ENCODE results near the gene PLIN3. TPM values are rescaled to one million over a fixed set of nuclear protein-coding genes. Genes with fewer than 3 reads are reported as not detected.

Gene PLIN3
- total and polyA plus RNA-seq, 2 of the 8 experiments (the other 6 are each of a cell fraction or from before 2014, with no cell fraction given), result 60.7 to 61.5 TPM

GRCh38 chr19:4906963-4907362, 39.5 kb upstream of the PLIN3 start:
- ChIA-PET POLR2A (ENCODE audit: partially characterized antibody) (interaction anchor here (1.3 kb wide), 1 partner anchor 40 kb away, joined by 3 read pairs; no protein-coding TSS in a partner anchor), CTCF (ENCODE audit: partially characterized antibody) (interaction anchor here (0.8 to 2.6 kb wide), 6 partner anchors 9 to 97 kb away, joined by 3 to 12 read pairs (median 4); no protein-coding TSS in a partner anchor)
- no peak overlapping the region for H3K23ac ChIP-seq (ENCODE audit: insufficient read length)
- H4K20me1 ChIP-seq (replicated peaks in 1 of 2; ENCODE audit: control insufficient read depth in 1 of 2, insufficient read depth in 2 of 2, low read length in 2 of 2), result peaks cover 2 to 3% of the 10 kb centered on the region in 2 experiments
- no peak for DNase-seq (ENCODE audit: low read depth in 1 of 2, low spot score in 2 of 2)
- H3K18ac ChIP-seq (ENCODE audit: extremely low read depth, low read length), result no peak overlapping the region
- no peak overlapping the region for H3K27ac ChIP-seq (ENCODE audit: low read depth, low read length)
- H3K14ac ChIP-seq (ENCODE audit: insufficient read length), result no peak overlapping the region
- H2AFZ ChIP-seq (ENCODE audit: low read length), result no peak overlapping the region
- H2BK120ac ChIP-seq (replicated peaks; ENCODE audit: low read depth, low read length), result no peak overlapping the region
- no peak for FAIRE-seq
- no peak overlapping the region for H3K4ac ChIP-seq (replicated peaks; ENCODE audit: insufficient read length, low read depth, low read length)
- H2BK5ac ChIP-seq (ENCODE audit: low read depth, low read length), result no peak overlapping the region
- no peak overlapping the region for H2BK12ac ChIP-seq (ENCODE audit: low read depth, low read length)
- TF ChIP-seq POU5F1 (IDR thresholded peaks at IDR 0.05; ENCODE audit: low read depth, low read length) (no peak), BACH1 (IDR thresholded peaks at IDR 0.05; ENCODE audit: low read length) (no peak), ATF3 (IDR thresholded peaks at IDR 0.05; ENCODE audit: insufficient read depth, low read depth, low read length) (no peak)
- WGBS, 2 experiments (ENCODE audit: extremely low coverage in 1 of 2, insufficient coverage in 1 of 2, insufficient read length in 1 of 2, insufficient replicate concordance in 2 of 2, low coverage in 1 of 2, low lambda C conversion rate in 2 of 2, missing lambda C conversion rate in 1 of 2), result 86% methylated on average over 8 of the region's 8 CpGs; no CpG with 5 or more reads in 1 of the 2 experiments
- H4K5ac ChIP-seq (ENCODE audit: insufficient read length, low read depth, low read length), result no peak overlapping the region
- H3K56ac ChIP-seq (replicated peaks; ENCODE audit: insufficient read length, low read depth, low read length), result no peak overlapping the region
- H2BK20ac ChIP-seq (ENCODE audit: low read length), result no peak overlapping the region
- no peak overlapping the region for H3K4me2 ChIP-seq (ENCODE audit: insufficient read depth in 1 of 2, low read depth in 2 of 2, low read length in 2 of 2)
- H3K27me3 ChIP-seq (replicated peaks in 1 of 4; ENCODE audit: control insufficient read depth in 3 of 4, extremely low read depth in 1 of 4, insufficient read depth in 3 of 4, low read length in 3 of 4), result no peaks in the 10 kb centered on the region; a peak in 1 of 7 replicates
- H3K36me3 ChIP-seq (ENCODE audit: control insufficient read depth in 2 of 4, insufficient read depth in 4 of 4, low read length in 3 of 4), result peaks cover 0 to 5% (median 0%) of the 10 kb centered on the region in 4 experiments; a peak in 1 of 8 replicates
- 0 out of 2 replicates have a peak, but pooled peaks cover 2% of the 10 kb centered on the region for H3K79me1 ChIP-seq (ENCODE audit: low read depth, low read length)
- H3K4me1 ChIP-seq (replicated peaks in 1 of 4; ENCODE audit: control insufficient read depth in 3 of 4, insufficient read depth in 4 of 4, low read length in 3 of 4), result peaks cover 0 to 14% (median 11%) of the 10 kb centered on the region in 4 experiments; a peak in 6 of 7 replicates
- H3K9me3 ChIP-seq (ENCODE audit: insufficient read depth in 2 of 2, low read depth in 1 of 2, low read length in 1 of 2), result no peaks in the 10 kb centered on the region
- no peak overlapping the region for H4K91ac ChIP-seq (replicated peaks; ENCODE audit: insufficient read length, low read length)
- H3K79me2 ChIP-seq (ENCODE audit: control insufficient read depth in 1 of 2, insufficient read depth in 2 of 2, low read length in 2 of 2), result peaks cover 0 to 14% of the 10 kb centered on the region in 2 experiments; a peak in 2 of 4 replicates
- H3K9ac ChIP-seq (replicated peaks in 1 of 4; ENCODE audit: extremely low read depth in 1 of 4, low read depth in 3 of 4, low read length in 3 of 4), result no peak overlapping the region
- H3K4me3 ChIP-seq (ENCODE audit: extremely low read depth in 1 of 4, insufficient read depth in 2 of 4, low read depth in 3 of 4, low read length in 4 of 4), result no peak overlapping the region
- H4K8ac ChIP-seq (ENCODE audit: extremely low read depth, insufficient read depth, low read length), result no peak overlapping the region
- H2AK5ac ChIP-seq (ENCODE audit: low read depth, low read length), result no peak overlapping the region
- H2BK15ac ChIP-seq (ENCODE audit: low read length), result no peak overlapping the region
- peaks cover 8% of the 10 kb centered on the region for H3K23me2 ChIP-seq (ENCODE audit: low read depth, low read length)
